Measurements from ENCODE around the gene SST.

SST gene

GRCh38 chr3:187629711-187630110, 40.5 kb downstream of the SST start:
- DNase-seq (ENCODE audit: low read depth in 2 of 2), result no peak

DNA sequence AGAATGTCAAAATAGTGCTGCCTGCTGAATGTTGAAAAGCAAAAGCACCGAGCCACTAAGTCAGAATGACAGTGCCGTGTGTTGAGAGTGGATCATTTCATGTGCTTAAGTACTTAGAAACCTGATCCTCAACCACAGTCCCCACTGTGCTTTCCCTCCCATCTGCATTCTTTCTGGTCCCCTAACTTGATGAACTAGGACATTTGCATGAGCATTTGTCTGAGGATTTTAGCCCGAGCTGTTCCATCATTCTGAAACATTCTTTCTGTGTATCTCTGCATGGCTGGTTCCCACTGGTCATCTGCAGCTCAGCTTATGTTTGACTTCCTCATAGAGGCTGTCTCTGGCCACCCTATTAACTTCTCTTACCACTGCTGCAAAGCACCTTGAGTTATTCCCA, 42.0 kb downstream of the SST start:
- DNase-seq (ENCODE audit: low read depth in 2 of 2), result no peak

DNA sequence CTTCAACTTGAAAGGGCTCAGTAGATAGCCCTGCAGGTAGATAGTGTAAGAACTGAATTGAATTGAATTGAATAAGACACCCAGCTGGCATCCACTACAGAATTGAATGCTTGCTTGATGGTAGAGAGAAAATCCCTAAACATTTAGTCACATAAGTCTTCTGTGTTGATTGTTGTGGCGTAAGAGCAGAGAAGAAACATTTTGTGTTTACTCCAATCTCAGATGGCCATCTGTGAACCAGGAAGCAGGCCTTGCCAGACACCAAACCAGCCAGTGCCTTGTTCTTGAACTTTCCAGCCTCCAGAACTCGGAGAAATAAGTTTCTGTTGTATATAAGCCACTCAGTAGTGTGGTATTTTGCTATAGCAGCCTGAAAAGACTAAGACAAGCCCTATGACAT, 43.6 kb downstream of the SST start:
- DNase-seq (ENCODE audit: low read depth in 2 of 2), result no peak

GRCh38 chr3:187624588-187624987, 45.6 kb downstream of the SST start:
- no peak for DNase-seq (ENCODE audit: low read depth in 2 of 2)

- no peak for DNase-seq (ENCODE audit: low read depth in 2 of 2)
Measured at GRCh38 chr3:187623285-187623814, 46.8 kb downstream of the SST start.

GRCh38 chr3:187621881-187622280, 48.3 kb downstream of the SST start:
- DNase-seq (ENCODE audit: low read depth in 2 of 2), result no peak

DNA sequence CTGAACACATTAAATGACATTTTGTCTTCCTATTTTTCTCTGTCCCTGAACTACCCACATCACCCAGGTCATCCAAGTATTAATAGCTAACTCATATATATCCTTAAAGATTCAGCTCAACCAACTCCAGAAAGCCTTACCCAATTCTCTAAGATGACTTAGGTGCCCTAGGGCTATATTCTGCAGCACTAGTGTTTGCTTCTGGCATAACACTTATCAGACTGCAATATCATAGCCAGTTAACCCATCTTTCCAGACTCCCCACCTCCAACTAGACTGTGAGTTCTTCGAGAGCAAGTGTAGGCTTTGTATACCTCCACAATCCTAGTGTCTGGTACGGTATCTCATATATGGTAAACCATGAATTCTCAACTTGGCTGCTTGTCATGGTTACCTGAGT, 50.7 kb downstream of the SST start:
- no peak for DNase-seq (ENCODE audit: low read depth in 2 of 2)

Measured in activated CD8-positive, alpha-beta memory T cell treated with anti-CD3 and anti-CD28 coated beads for 4 hours (primary cell).